Measurements from ENCODE around the gene LMF2.
A peak's percentile ranks its signal among the peaks of the same experiment; 100 is the strongest.

The LMF2 gene

GRCh38 chr22:50532824-50533796 lies 25.6 kb upstream of the LMF2 start:
- no peaks in the 10 kb centered on the region for H3K4me1 ChIP-seq (ENCODE audit: insufficient read depth, insufficient read length)
- H3K27me3 ChIP-seq (ENCODE audit: insufficient read depth, insufficient read length): no peaks in the 10 kb centered on the region

GRCh38 chr22:50531962-50532674 lies 24.6 kb upstream of the LMF2 start:
- H3K9ac ChIP-seq (ENCODE audit: insufficient read length, low read depth): peak overlapping the region; percentile 86
- H3K36me3 ChIP-seq (ENCODE audit: insufficient read depth, insufficient read length, low read length): no peaks in the 10 kb centered on the region
- TF ChIP-seq YY1 (IDR thresholded peaks at IDR 0.05; ENCODE audit: insufficient read depth, insufficient read length) (no peak), SUZ12 (IDR thresholded peaks at IDR 0.05; ENCODE audit: extremely low read depth, insufficient read depth, insufficient read length) (no peak)
- no peak for DNase-seq (ENCODE audit: low read depth, low spot score)
- no peaks in the 10 kb centered on the region for H3K9me3 ChIP-seq (ENCODE audit: insufficient read depth, low read length)
- no peaks in the 10 kb centered on the region for H3K27me3 ChIP-seq (ENCODE audit: insufficient read depth, insufficient read length)
- peaks cover 4% of the 10 kb centered on the region for H3K4me1 ChIP-seq (ENCODE audit: insufficient read depth, insufficient read length)
- H3K4me3 ChIP-seq (ENCODE audit: insufficient read length, low read depth): peak overlapping the region; percentile 49

More at GRCh38 chr22:50532824-50533796, 25.6 kb upstream of the LMF2 start:
- no peak for TF ChIP-seq YY1 (IDR thresholded peaks at IDR 0.05; ENCODE audit: insufficient read depth, insufficient read length)
- no peak for TF ChIP-seq ZNF274 (IDR thresholded peaks at IDR 0.05; ENCODE audit: low read depth, low read length)
- no peak for TF ChIP-seq SUZ12 (IDR thresholded peaks at IDR 0.05; ENCODE audit: extremely low read depth, insufficient read depth, insufficient read length)
- H3K9ac ChIP-seq (ENCODE audit: insufficient read length, low read depth): peak overlapping the region; percentile 86
- H3K4me3 ChIP-seq (ENCODE audit: insufficient read length, low read depth): no peak overlapping the region
- no peak for DNase-seq (ENCODE audit: low read depth, low spot score)
- H3K9me3 ChIP-seq (ENCODE audit: insufficient read depth, low read length): no peaks in the 10 kb centered on the region
- no peaks in the 10 kb centered on the region for H3K36me3 ChIP-seq (ENCODE audit: insufficient read depth, insufficient read length, low read length)

- H3K9me3 ChIP-seq (ENCODE audit: insufficient read depth, low read length): no peaks in the 10 kb centered on the region
- DNase-seq (ENCODE audit: low read depth, low spot score): no peak
- H3K4me1 ChIP-seq (ENCODE audit: insufficient read depth, insufficient read length): peaks cover 4% of the 10 kb centered on the region
- H3K27me3 ChIP-seq (ENCODE audit: insufficient read depth, insufficient read length): no peaks in the 10 kb centered on the region
- TF ChIP-seq ZNF274 (IDR thresholded peaks at IDR 0.05; ENCODE audit: low read depth, low read length): no peak
- no peak for TF ChIP-seq SUZ12 (IDR thresholded peaks at IDR 0.05; ENCODE audit: extremely low read depth, insufficient read depth, insufficient read length)
- no peak for TF ChIP-seq YY1 (IDR thresholded peaks at IDR 0.05; ENCODE audit: insufficient read depth, insufficient read length)
- peak overlapping the region; percentile 49 for H3K4me3 ChIP-seq (ENCODE audit: insufficient read length, low read depth)
- H3K36me3 ChIP-seq (ENCODE audit: insufficient read depth, insufficient read length, low read length): no peaks in the 10 kb centered on the region
- peak overlapping the region; percentile 86 for H3K9ac ChIP-seq (ENCODE audit: insufficient read length, low read depth)
Measured at GRCh38 chr22:50531546-50531961, 24.1 kb upstream of the LMF2 start.

- Histone ChIP-seq H3K4me3 (ENCODE audit: insufficient read length, low read depth) (peak overlapping the region; percentile 49), H3K36me3 (ENCODE audit: insufficient read depth, insufficient read length, low read length) (no peaks in the 10 kb centered on the region), H3K27me3 (ENCODE audit: insufficient read depth, insufficient read length) (no peaks in the 10 kb centered on the region), H3K9me3 (ENCODE audit: insufficient read depth, low read length) (no peaks in the 10 kb centered on the region), H3K4me1 (ENCODE audit: insufficient read depth, insufficient read length) (peaks cover 4% of the 10 kb centered on the region), H3K9ac (ENCODE audit: insufficient read length, low read depth) (peak overlapping the region; percentile 86)
- TF ChIP-seq YY1 (IDR thresholded peaks at IDR 0.05; ENCODE audit: insufficient read depth, insufficient read length) (no peak), ZNF274 (IDR thresholded peaks at IDR 0.05; ENCODE audit: low read depth, low read length) (no peak), SUZ12 (IDR thresholded peaks at IDR 0.05; ENCODE audit: extremely low read depth, insufficient read depth, insufficient read length) (no peak)
- no peak for DNase-seq (ENCODE audit: low read depth, low spot score)
Measured at GRCh38 chr22:50530877-50531545, 23.5 kb upstream of the LMF2 start.

- peak overlapping the region; percentile 49 for H3K4me3 ChIP-seq (ENCODE audit: insufficient read length, low read depth)
- H3K9me3 ChIP-seq (ENCODE audit: insufficient read depth, low read length): no peaks in the 10 kb centered on the region
- H3K4me1 ChIP-seq (ENCODE audit: insufficient read depth, insufficient read length): peaks cover 4% of the 10 kb centered on the region
- no peak for DNase-seq (ENCODE audit: low read depth, low spot score)
- H3K9ac ChIP-seq (ENCODE audit: insufficient read length, low read depth): peak overlapping the region; percentile 86
- TF ChIP-seq ZNF274 (IDR thresholded peaks at IDR 0.05; ENCODE audit: low read depth, low read length) (no peak), YY1 (IDR thresholded peaks at IDR 0.05; ENCODE audit: insufficient read depth, insufficient read length) (no peak), SUZ12 (IDR thresholded peaks at IDR 0.05; ENCODE audit: extremely low read depth, insufficient read depth, insufficient read length) (no peak)
- H3K36me3 ChIP-seq (ENCODE audit: insufficient read depth, insufficient read length, low read length): no peaks in the 10 kb centered on the region
- no peaks in the 10 kb centered on the region for H3K27me3 ChIP-seq (ENCODE audit: insufficient read depth, insufficient read length)
Measured at GRCh38 chr22:50530580-50530876, 23.0 kb upstream of the LMF2 start.

- H3K9me3 ChIP-seq (ENCODE audit: insufficient read depth, low read length): no peaks in the 10 kb centered on the region
- no peaks in the 10 kb centered on the region for H3K27me3 ChIP-seq (ENCODE audit: insufficient read depth, insufficient read length)
- peak within 1 kb of the TSS; percentile 49 for H3K4me3 ChIP-seq (ENCODE audit: insufficient read length, low read depth)
- no peaks in the 10 kb centered on the region for H3K36me3 ChIP-seq (ENCODE audit: insufficient read depth, insufficient read length, low read length)
- DNase-seq (ENCODE audit: low read depth, low spot score): no peak
- peak within 1 kb of the TSS; percentile 86 for H3K9ac ChIP-seq (ENCODE audit: insufficient read length, low read depth)
- peaks cover 4% of the 10 kb centered on the region for H3K4me1 ChIP-seq (ENCODE audit: insufficient read depth, insufficient read length)
- TF ChIP-seq ZNF274 (IDR thresholded peaks at IDR 0.05; ENCODE audit: low read depth, low read length): no peak
- TF ChIP-seq SUZ12 (IDR thresholded peaks at IDR 0.05; ENCODE audit: extremely low read depth, insufficient read depth, insufficient read length): no peak
- no peak for TF ChIP-seq YY1 (IDR thresholded peaks at IDR 0.05; ENCODE audit: insufficient read depth, insufficient read length)
Measured at GRCh38 chr22:50529897-50530579, 22.5 kb upstream of the LMF2 start, which contains the start of gene TYMP. Gene TYMP (minus strand): TSS chr22:50530012. CDS start chr22:50529709, 303 bp downstream.

Data from NT2/D1 (cell line).